SJCRH30 (cell line): ENCODE data around the gene ATP5F1D. TPM values are rescaled to one million over a fixed set of nuclear protein-coding genes. Genes with fewer than 3 reads are reported as not detected.
"Not testable (repeated sequence)": the region's sequence is repeated elsewhere in the genome, so short reads cannot be mapped to it uniquely, and the experiment has no call there.

Experiments
- DNase-seq, 2 experiments: peaks; one replicate each; pipeline ENCODE4 v3.0.0-alpha.2; 2015 to 2020
- H3K27ac ChIP-seq: fragments of 250-450 bp; sonication (Bioruptor Pico); 2 replicates; pipeline ENCODE4 v1.5.1; 2020; ENCODE audit warnings: mild to moderate bottlenecking, moderate library complexity
- H3K27me3 ChIP-seq: fragments of 250-450 bp; sonication (Bioruptor Pico); 2 replicates; pipeline ENCODE4 v1.5.1; 2020; ENCODE audit warnings: mild to moderate bottlenecking, moderate library complexity
- H3K36me3 ChIP-seq: fragments of 250-450 bp; sonication (Bioruptor Pico); 2 replicates; pipeline ENCODE4 v1.5.1; 2020; ENCODE audit warnings: mild to moderate bottlenecking, moderate library complexity
- H3K4me1 ChIP-seq: fragments of 250-450 bp; sonication (Bioruptor Pico); 2 replicates; pipeline ENCODE4 v1.5.1; 2020; ENCODE audit warnings: mild to moderate bottlenecking, moderate library complexity
- H3K4me3 ChIP-seq: fragments of 250-450 bp; sonication (Bioruptor Pico); 2 replicates; pipeline ENCODE4 v1.5.1; 2020; ENCODE audit warnings: mild to moderate bottlenecking, moderate library complexity
- H3K9me3 ChIP-seq: fragments of 250-450 bp; sonication (Bioruptor Pico); replicated peaks from 2 replicates; pipeline ENCODE4 v1.5.1; 2020; ENCODE audit warnings: mild to moderate bottlenecking, moderate library complexity
- total RNA-seq: library from RNA; depleted of rRNA; stranded (reverse); fragments of >200 nt; shearing (Covaris generic); gene quantifications from 2 replicates; pipeline ENCODE4 v1.2.3, GENCODE V29; 2014; rRNA removed

ATP5F1D gene
- 25.5 and 32.2 TPM in 2 replicates for total RNA-seq

GRCh38 chr19:1241417-1242095 is at the start of gene ATP5F1D:
TSS of gene ATP5F1D (plus strand) at chr19:1241751. CDS start at chr19:1241851, 100 bp downstream.
- Histone ChIP-seq H3K4me1 (peaks cover 6% of the 10 kb centered on the region; the same call in 1 of the 2 replicates), H3K27me3 (peaks cover 4% of the 10 kb centered on the region; the same call in 1 of the 2 replicates), H3K4me3 (peak within 1 kb of the TSS; percentile 76), H3K9me3 (no peaks in the 10 kb centered on the region), H3K27ac (no peak within 1 kb of the TSS; the same call in 1 of the 2 replicates), H3K36me3 (no peaks in the 10 kb centered on the region)
- DNase-seq, result peak; percentile 93 to 94

- H3K9me3 ChIP-seq, result no peaks in the 10 kb centered on the region
- no peak for DNase-seq
- 0 out of 2 replicates have a peak, but pooled peaks cover 8% of the 10 kb centered on the region for H3K4me1 ChIP-seq
- H3K4me3 ChIP-seq, result no peak overlapping the region
- no peaks in the 10 kb centered on the region for H3K27me3 ChIP-seq
- no peaks in the 10 kb centered on the region for H3K36me3 ChIP-seq
- no peak overlapping the region for H3K27ac ChIP-seq
Measured at GRCh38 chr19:1199531-1199930, 42.0 kb upstream of the ATP5F1D start.

GRCh38 chr19:1200614-1201013 is 40.9 kb upstream of the ATP5F1D start:
- H3K36me3 ChIP-seq, DNase-seq, H3K27ac ChIP-seq, H3K9me3 ChIP-seq, H3K4me1 ChIP-seq, H3K27me3 ChIP-seq, H3K4me3 ChIP-seq: not testable (repeated sequence)

GRCh38 chr19:1205114-1206099 is 36.1 kb upstream of the ATP5F1D start, which contains the start of gene STK11:
TSS of gene STK11 (plus strand) at chr19:1205778. CDS start at chr19:1206914, 1,136 bp downstream.
- Histone ChIP-seq H3K4me1 (peaks cover 8% of the 10 kb centered on the region; the same call in 1 of the 2 replicates), H3K27ac (no peak within 1 kb of the TSS; the same call in 1 of the 2 replicates), H3K4me3 (peak within 1 kb of the TSS; percentile 79), H3K36me3 (peaks cover 8% of the 10 kb centered on the region; the same call in 1 of the 2 replicates), H3K9me3 (no peaks in the 10 kb centered on the region), H3K27me3 (no peaks in the 10 kb centered on the region)
- peak; percentile 97 to 99 for DNase-seq

- Histone ChIP-seq H3K27me3 (no peaks in the 10 kb centered on the region), H3K36me3 (peaks cover 8% of the 10 kb centered on the region; the same call in 1 of the 2 replicates), H3K4me3 (peak overlapping the region; percentile 79), H3K4me1 (peaks cover 8% of the 10 kb centered on the region; the same call in 1 of the 2 replicates), H3K27ac (no peak overlapping the region), H3K9me3 (no peaks in the 10 kb centered on the region)
- DNase-seq, result no peak
Measured at GRCh38 chr19:1206150-1206863, 35.2 kb upstream of the ATP5F1D start.

- peak overlapping the region; percentile 79 for H3K4me3 ChIP-seq
- H3K4me1 ChIP-seq, result peaks cover 8% of the 10 kb centered on the region; the same call in 1 of the 2 replicates
- H3K36me3 ChIP-seq, result peaks cover 8% of the 10 kb centered on the region; the same call in 1 of the 2 replicates
- no peak overlapping the region for H3K27ac ChIP-seq
- DNase-seq, result no peak
- H3K27me3 ChIP-seq, result no peaks in the 10 kb centered on the region
- H3K9me3 ChIP-seq, result no peaks in the 10 kb centered on the region
Measured at GRCh38 chr19:1206864-1207450, 34.6 kb upstream of the ATP5F1D start.

- H3K27me3 ChIP-seq, H3K27ac ChIP-seq, H3K4me3 ChIP-seq, H3K9me3 ChIP-seq, DNase-seq, H3K4me1 ChIP-seq: not testable (repeated sequence)
- peaks cover 10% of the 10 kb centered on the region; the same call in 1 of the 2 replicates for H3K36me3 ChIP-seq
Measured at GRCh38 chr19:1208830-1209229, 32.7 kb upstream of the ATP5F1D start.

- H3K9me3 ChIP-seq, result no peaks in the 10 kb centered on the region
- H3K27me3 ChIP-seq, result no peaks in the 10 kb centered on the region
- no peak overlapping the region for H3K4me3 ChIP-seq
- DNase-seq, result no peak
- no peaks in the 10 kb centered on the region; the same call in 1 of the 2 replicates for H3K4me1 ChIP-seq
- H3K27ac ChIP-seq, result no peak overlapping the region
- peaks cover 10% of the 10 kb centered on the region; the same call in 1 of the 2 replicates for H3K36me3 ChIP-seq
Measured at GRCh38 chr19:1210227-1210538, 31.4 kb upstream of the ATP5F1D start.

GRCh38 chr19:1211494-1212234 is 29.9 kb upstream of the ATP5F1D start:
- Histone ChIP-seq H3K36me3 (peaks cover 10% of the 10 kb centered on the region; the same call in 1 of the 2 replicates), H3K27ac (no peak overlapping the region), H3K9me3 (no peaks in the 10 kb centered on the region), H3K4me1 (no peaks in the 10 kb centered on the region; the same call in 1 of the 2 replicates), H3K27me3 (no peaks in the 10 kb centered on the region), H3K4me3 (no peak overlapping the region)
- no peak for DNase-seq

- H3K36me3 ChIP-seq, result peaks cover 10% of the 10 kb centered on the region; the same call in 1 of the 2 replicates
- H3K4me1 ChIP-seq, result peaks cover 5% of the 10 kb centered on the region; the same call in 1 of the 2 replicates
- no peaks in the 10 kb centered on the region for H3K27me3 ChIP-seq
- no peaks in the 10 kb centered on the region for H3K9me3 ChIP-seq
- no peak for DNase-seq
- H3K27ac ChIP-seq, result no peak overlapping the region
- H3K4me3 ChIP-seq, result no peak overlapping the region
Measured at GRCh38 chr19:1213391-1214286, 27.9 kb upstream of the ATP5F1D start.

- Histone ChIP-seq H3K4me3 (no peak overlapping the region), H3K27me3 (no peaks in the 10 kb centered on the region), H3K27ac (no peak overlapping the region), H3K9me3 (no peaks in the 10 kb centered on the region), H3K36me3 (peaks cover 7% of the 10 kb centered on the region; the same call in 1 of the 2 replicates), H3K4me1 (peaks cover 5% of the 10 kb centered on the region; the same call in 1 of the 2 replicates)
- no peak for DNase-seq
Measured at GRCh38 chr19:1214299-1214861, 27.2 kb upstream of the ATP5F1D start.
